OCI-LY3 (cell line): ENCODE data around the gene ZNF182.
"Not testable (repeated sequence)": the region's sequence is repeated elsewhere in the genome, so short reads cannot be mapped to it uniquely, and the experiment has no call there.

Experiments used
- EZH2phosphoT487 ChIP-seq: fragments of 200-600 bp; shearing (Covaris generic); IDR thresholded peaks from 2 replicates; pipeline ENCODE4 v1.6.1; 2018; ENCODE audit warnings: antibody characterized with exemption, mixed run types, low read depth
- TF ChIP-seq, protein P1 (sequence below): fragments of 200-600, 300-600 bp; sonication (generic); IDR thresholded peaks from 2 replicates; pipeline ENCODE4 v1.5.1; 2014; ENCODE audit warnings: antibody characterized with exemption, low read length, low read depth

DNA sequence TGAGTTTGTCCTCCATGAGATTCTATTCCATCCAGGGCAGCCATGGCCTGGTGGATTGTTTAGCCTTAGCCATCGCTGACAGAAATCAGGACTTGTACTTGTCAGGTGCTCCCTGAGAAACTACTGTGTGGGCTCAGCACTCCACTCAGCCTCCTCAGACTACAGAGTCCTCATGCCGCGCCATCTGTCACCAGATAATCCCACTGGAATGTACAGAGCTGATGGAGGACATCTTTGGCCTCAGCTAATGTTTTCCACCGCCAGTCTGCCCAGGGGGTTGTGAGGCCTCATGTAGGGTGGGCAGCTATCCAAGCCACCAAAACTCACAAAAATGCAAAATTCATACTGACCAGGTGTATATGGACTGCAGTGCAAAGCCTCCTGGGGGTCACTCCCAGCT, 45.6 kb downstream of the ZNF182 start:
- TF ChIP-seq, protein P1, sequence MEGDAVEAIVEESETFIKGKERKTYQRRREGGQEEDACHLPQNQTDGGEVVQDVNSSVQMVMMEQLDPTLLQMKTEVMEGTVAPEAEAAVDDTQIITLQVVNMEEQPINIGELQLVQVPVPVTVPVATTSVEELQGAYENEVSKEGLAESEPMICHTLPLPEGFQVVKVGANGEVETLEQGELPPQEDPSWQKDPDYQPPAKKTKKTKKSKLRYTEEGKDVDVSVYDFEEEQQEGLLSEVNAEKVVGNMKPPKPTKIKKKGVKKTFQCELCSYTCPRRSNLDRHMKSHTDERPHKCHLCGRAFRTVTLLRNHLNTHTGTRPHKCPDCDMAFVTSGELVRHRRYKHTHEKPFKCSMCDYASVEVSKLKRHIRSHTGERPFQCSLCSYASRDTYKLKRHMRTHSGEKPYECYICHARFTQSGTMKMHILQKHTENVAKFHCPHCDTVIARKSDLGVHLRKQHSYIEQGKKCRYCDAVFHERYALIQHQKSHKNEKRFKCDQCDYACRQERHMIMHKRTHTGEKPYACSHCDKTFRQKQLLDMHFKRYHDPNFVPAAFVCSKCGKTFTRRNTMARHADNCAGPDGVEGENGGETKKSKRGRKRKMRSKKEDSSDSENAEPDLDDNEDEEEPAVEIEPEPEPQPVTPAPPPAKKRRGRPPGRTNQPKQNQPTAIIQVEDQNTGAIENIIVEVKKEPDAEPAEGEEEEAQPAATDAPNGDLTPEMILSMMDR: not testable (repeated sequence)
- TF ChIP-seq EZH2phosphoT487: not testable (repeated sequence)
